ENCODE results near the gene UGGT1. TPM values are rescaled to one million over a fixed set of nuclear protein-coding genes. Genes with fewer than 3 reads are reported as not detected.

Gene UGGT1
- total RNA-seq, 1 experiment from 2014 or later, result 55.9 TPM

GRCh38 chr2:128164311-128164710, 73.3 kb downstream of the UGGT1 start:
- Histone ChIP-seq H3K9ac (ENCODE audit: extremely low read depth, insufficient read length, low read length) (no peak overlapping the region), H2BK120ac (ENCODE audit: low read depth, low read length, poor library complexity, severe bottlenecking) (no peak overlapping the region), H4K20me1 (ENCODE audit: control insufficient read depth, insufficient read depth, insufficient read length) (no peaks in the 10 kb centered on the region), H3K23me2 (ENCODE audit: insufficient read length, low read depth, low read length, poor library complexity, severe bottlenecking) (no peaks in the 10 kb centered on the region), H2BK5ac (ENCODE audit: insufficient read length, low read length) (no peak overlapping the region), H2AFZ (ENCODE audit: low read length) (no peak overlapping the region), H3K4me1 (ENCODE audit: insufficient read depth, low read length) (no peaks in the 10 kb centered on the region), H2AK5ac (ENCODE audit: insufficient read length, low read length) (no peak overlapping the region), H3T11ph (ENCODE audit: low read length) (no peak overlapping the region), H2BK15ac (ENCODE audit: low read depth, low read length) (no peak overlapping the region), H3K79me2 (ENCODE audit: insufficient read depth, low read length) (no peaks in the 10 kb centered on the region), H2BK20ac (ENCODE audit: low read depth, low read length, poor library complexity, severe bottlenecking) (no peak overlapping the region), H4K91ac (ENCODE audit: insufficient read length, low read depth, low read length) (no peak overlapping the region), H3K79me1 (ENCODE audit: insufficient read depth, low read depth, low read length, poor library complexity, severe bottlenecking) (no peaks in the 10 kb centered on the region), H3K4me2 (ENCODE audit: insufficient read depth, insufficient read length, low read length) (no peak overlapping the region), H2BK12ac (ENCODE audit: insufficient read length, low read depth, low read length) (no peak overlapping the region), H4K5ac (ENCODE audit: insufficient read length, low read depth, low read length) (no peak overlapping the region), H3K9me3 (ENCODE audit: control insufficient read depth, low read depth, low read length) (no peaks in the 10 kb centered on the region), H3K56ac (ENCODE audit: insufficient read length, low read depth, low read length) (no peak overlapping the region), H3K27ac (ENCODE audit: insufficient read length, low read depth, low read length) (no peak overlapping the region), H3K27me3 (ENCODE audit: insufficient read depth, low read length) (no peaks in the 10 kb centered on the region), H3K14ac (ENCODE audit: insufficient read depth, low read length) (no peak overlapping the region), H3K23ac (ENCODE audit: insufficient read length, low read depth, low read length) (no peak overlapping the region), H3K18ac (ENCODE audit: insufficient read length, low read depth, low read length) (no peak overlapping the region), H3K4ac (ENCODE audit: low read depth, low read length) (no peak overlapping the region), H4K8ac (replicated peaks; ENCODE audit: insufficient read length, low read depth, low read length) (no peak overlapping the region)
- Mint-ChIP-seq H3K36me3 (ENCODE audit: insufficient read depth in 1 of 3, low read depth in 3 of 3) (peaks cover 16 to 55% (median 46%) of the 10 kb centered on the region in 3 experiments; a peak in 6 of 7 replicates), H3K27ac (no peak overlapping the region), H3K4me1 (peaks cover 2 to 7% of the 10 kb centered on the region in 2 experiments; a peak in 3 of 4 replicates), H3K27me3 (ENCODE audit: low read depth) (no peaks in the 10 kb centered on the region), H3K4me3 (no peak overlapping the region), H3K9me3 (no peaks in the 10 kb centered on the region)
- TF ChIP-seq, protein P1, sequence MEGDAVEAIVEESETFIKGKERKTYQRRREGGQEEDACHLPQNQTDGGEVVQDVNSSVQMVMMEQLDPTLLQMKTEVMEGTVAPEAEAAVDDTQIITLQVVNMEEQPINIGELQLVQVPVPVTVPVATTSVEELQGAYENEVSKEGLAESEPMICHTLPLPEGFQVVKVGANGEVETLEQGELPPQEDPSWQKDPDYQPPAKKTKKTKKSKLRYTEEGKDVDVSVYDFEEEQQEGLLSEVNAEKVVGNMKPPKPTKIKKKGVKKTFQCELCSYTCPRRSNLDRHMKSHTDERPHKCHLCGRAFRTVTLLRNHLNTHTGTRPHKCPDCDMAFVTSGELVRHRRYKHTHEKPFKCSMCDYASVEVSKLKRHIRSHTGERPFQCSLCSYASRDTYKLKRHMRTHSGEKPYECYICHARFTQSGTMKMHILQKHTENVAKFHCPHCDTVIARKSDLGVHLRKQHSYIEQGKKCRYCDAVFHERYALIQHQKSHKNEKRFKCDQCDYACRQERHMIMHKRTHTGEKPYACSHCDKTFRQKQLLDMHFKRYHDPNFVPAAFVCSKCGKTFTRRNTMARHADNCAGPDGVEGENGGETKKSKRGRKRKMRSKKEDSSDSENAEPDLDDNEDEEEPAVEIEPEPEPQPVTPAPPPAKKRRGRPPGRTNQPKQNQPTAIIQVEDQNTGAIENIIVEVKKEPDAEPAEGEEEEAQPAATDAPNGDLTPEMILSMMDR (conservative IDR thresholded peaks at IDR 0.05), result no peak
- no peak for DNase-seq
- WGBS (ENCODE audit: extremely low coverage, insufficient read length, low lambda C conversion rate), result no CpG with 5 or more reads among the region's 2 CpGs

All from H9 (cell line).